HG03135 (cell line): ENCODE data around the gene GABARAPL2.

Experiments used
- ATAC-seq: cut with Tn5 transposase; IDR thresholded peaks from one replicate; pipeline ENCODE4 v1.9.1; 2021; ENCODE audit warnings: mild to moderate bottlenecking, moderate library complexity; ENCODE audit not compliant: unreplicated experiment

GABARAPL2 gene

DNA sequence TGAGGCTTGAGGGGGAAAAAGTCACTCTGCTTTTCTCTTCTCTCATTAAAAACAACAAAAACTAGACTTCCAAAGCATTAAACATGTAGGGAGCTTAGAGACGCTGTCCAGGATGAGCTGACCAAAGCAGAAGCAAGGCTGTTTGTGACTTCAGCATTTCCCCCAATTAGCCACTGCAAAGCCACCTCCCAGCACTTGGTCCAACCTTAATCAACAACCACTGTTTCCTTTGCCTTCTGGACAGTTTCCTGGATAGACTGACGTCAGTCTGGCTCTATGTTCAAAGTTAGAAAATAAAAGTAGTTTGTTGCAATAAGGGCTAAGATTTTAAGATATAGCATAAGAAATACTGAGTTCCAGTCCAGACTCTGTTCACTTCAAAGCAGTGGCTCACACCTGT, 13.2 kb upstream of the GABARAPL2 start:
- ATAC-seq, result no peak

GRCh38 chr16:75555213-75555706, 10.9 kb upstream of the GABARAPL2 start:
- peak; percentile 27 for ATAC-seq

- peak; percentile 97 for ATAC-seq
Measured at GRCh38 chr16:75555707-75556430, 10.3 kb upstream of the GABARAPL2 start, which contains the start of gene TMEM231. Gene TMEM231 (minus strand): TSS chr16:75556252. CDS start chr16:75556209, 43 bp downstream.

GRCh38 chr16:75556431-75556950, 9.7 kb upstream of the GABARAPL2 start:
- no peak for ATAC-seq

GRCh38 chr16:75558846-75559401, 7.3 kb upstream of the GABARAPL2 start:
- no peak for ATAC-seq

DNA sequence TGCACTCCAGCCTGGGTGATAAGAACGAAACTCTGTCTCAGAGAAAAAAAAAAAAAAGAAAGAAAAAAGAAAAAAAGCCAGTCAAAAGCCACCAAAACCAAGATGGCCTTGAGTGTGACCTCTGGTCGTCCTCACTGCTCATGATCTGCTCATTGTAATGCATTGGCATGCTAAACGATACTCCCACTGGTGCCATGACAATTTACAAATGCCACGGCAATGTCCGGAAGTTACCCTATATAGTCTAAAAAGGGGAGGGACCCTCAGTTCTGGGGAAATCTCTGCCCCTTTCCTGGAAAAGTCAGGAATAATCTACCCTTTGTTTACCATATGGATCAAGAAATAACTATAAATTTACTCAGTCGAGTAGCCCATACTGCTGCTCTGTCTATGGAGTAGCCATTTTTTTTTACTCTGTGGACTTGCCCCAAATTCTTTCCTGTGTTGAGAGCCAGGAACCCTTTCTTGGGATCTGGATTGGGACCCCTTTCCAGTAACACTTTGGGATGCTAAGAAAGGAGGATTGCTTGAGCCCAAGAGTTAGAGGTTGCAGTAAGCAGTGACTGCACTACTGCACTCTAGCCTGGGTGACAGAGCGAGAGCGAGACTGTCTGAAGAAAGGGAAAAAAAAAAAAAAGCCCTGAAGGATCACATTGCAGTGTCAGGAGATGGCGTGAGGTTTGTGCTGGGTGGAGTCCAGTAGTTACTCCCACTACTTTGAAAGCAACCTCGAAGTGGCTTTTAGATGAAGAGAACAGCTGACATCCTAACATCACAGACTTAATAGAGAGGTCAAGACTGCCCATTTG, 6.4 kb upstream of the GABARAPL2 start:
- no peak for ATAC-seq

DNA sequence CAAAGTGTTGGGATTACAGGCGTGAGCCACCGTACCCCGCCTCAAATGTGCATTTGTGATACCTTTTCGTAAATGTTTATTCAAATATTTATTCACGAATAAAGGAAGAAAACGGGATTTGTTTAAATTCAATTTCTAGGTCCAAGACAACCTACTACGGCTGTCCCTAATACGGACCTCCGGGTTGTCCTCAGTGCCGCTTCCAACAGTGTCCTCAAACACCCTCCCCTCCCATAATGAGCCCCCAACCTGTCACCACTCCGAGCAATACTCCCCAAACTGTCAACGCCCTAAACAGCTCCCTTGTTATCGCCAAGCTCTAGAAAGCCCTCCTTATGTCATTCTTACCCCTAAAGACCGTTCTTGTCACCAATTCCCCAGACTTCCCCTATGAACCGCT, 539 bp upstream of the GABARAPL2 start:
- ATAC-seq, result peak; percentile 5

GRCh38 chr16:75566758-75567255, 628 bp downstream of the GABARAPL2 start:
- no peak for ATAC-seq

GRCh38 chr16:75567911-75568310, 1.7 kb downstream of the GABARAPL2 start:
- ATAC-seq, result no peak

- ATAC-seq, result no peak
Measured at GRCh38 chr16:75570396-75571065, 4.4 kb downstream of the GABARAPL2 start.

DNA sequence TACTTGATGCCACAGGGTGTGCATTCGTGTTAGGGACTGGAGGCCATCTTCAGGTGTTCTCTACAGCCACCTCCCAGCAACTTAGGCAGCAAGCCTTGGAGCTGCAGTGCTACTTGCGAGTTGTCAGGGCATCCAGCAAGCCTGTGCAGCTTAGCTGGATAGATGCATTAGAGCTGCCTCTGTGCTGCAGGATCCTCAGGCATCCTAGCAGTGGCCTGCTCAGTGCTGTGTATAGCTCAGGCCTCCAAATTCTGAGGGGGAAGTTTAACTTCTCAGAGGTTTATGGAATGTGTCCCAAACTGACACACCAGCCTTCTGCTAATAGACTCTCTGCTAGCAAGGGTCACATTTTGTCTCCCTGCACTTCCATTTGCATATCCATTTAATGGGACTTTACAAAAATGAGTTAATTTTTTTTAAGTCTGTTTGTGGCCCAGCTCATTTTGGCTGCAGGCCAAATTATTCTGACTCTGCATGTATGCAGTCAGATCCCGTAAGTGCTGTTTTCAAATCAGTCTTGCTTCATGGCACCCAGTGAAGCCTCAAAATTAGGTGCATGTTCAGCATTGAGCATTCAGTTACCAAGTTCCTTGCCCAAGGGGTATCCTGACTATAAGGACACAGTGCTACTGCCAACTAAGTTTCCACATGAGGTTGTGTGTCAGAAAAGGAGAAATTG, 6.8 kb downstream of the GABARAPL2 start:
- no peak for ATAC-seq

DNA sequence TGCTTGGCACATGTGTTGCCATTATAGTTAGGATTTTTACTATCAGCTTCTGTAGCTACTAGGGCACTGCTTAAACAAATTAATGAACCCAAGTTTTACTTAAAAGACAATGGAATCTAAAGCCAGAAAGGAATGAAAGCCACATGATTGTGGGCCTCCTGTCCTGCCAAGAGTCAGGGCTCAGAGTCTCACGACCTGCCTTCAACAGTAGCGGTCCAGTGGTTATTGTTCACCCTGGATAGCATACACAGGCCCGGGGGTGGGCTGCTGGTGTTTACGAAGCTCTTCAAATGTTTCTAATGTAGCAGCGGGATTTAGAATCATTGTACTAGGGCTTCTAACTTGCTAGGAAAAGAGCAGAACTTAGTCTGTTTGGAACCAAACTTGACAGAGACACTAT, 7.8 kb downstream of the GABARAPL2 start:
- ATAC-seq, result no peak

GRCh38 chr16:75575958-75576357, 9.8 kb downstream of the GABARAPL2 start:
- ATAC-seq, result no peak

DNA sequence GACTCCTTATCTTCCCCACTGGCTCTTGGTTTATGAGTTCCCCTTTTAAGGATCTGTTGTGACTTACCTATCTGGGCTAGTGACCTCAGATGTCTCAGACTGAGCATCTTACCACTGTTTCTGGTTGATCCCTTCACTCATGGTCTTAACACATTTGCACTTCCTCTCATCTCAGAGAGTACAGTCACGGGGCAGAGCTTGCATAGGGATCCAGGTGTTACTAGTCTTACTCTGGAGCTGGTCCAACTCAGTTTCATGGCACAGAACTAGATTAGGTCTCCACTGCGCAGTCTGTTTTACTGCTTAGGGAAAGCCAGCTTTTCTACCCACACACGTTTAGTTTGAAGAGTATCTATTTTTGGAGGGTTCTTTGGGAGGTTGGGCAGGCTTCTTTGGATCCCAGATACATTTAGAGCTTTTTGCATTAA, 10.2 kb downstream of the GABARAPL2 start:
- no peak for ATAC-seq

GRCh38 chr16:75578212-75578611, 12.0 kb downstream of the GABARAPL2 start:
- ATAC-seq, result no peak

- no peak for ATAC-seq
Measured at GRCh38 chr16:75578725-75579124, 12.5 kb downstream of the GABARAPL2 start.

DNA sequence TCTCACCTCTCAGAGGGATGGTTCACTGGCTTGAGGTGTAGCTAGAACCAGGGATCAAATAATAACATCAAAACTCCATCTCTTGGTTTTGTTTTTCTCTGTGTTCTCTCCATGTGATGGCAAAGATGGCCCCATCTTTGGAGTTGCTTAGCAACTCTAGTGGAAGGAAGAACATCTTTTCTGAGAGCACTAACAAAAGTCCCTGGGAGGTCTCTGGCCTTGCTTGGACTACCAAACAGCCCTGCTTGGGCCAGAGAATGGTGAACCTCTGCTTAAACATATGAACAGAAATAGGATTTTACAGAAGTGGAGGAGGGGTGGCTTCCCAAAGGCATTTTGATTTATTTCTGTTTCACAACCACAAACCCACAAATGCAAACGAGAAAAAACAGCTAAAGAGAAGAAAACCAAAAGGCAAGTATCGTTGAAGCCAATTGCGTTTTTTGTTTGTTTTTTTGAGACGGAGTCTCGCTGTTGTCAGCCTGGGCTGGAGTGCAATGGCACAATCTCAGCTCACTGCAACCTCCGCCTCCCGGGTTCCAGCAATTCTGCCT, 13.2 kb downstream of the GABARAPL2 start:
- ATAC-seq, result no peak

- ATAC-seq, result no peak
Measured at GRCh38 chr16:75584108-75584507, 17.9 kb downstream of the GABARAPL2 start.

- no peak for ATAC-seq
Measured at GRCh38 chr16:75588716-75589115, 22.5 kb downstream of the GABARAPL2 start.

DNA sequence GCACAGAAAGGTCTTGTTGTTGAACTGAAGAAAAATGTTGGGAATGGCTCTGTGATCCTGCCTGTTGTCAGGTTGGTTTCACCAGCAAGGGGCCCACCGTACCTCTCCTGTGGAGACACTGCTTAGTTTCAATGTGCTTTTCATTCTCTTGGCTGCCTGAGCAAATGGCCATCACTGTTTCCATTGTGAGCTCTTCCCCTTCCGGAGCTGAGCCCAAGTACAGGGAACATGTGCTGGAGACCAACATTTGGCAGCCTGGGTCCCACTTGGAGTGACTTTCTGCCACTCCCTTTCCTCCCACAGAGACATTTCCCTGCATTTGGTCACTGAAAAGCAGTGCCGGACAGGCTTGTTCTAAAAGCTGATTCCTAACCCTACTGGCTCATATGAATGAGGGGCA, 23.1 kb downstream of the GABARAPL2 start:
- no peak for ATAC-seq
